SK-N-SH treated with all-trans-retinoic acid at 6 μM for 48 hours (cell line): ENCODE results near the gene INPP4B.

ENCODE experiments used
- ARNTL ChIP-seq: fragments of 450-650 bp; formaldehyde crosslinking; IDR thresholded peaks from 2 replicates; pipeline ENCODE4 v1.5.0; 2020; ENCODE audit warnings: low read depth, mild to moderate bottlenecking, moderate library complexity, borderline replicate concordance
- BACH2 ChIP-seq: fragments of 250-450 bp; sonication (Bioruptor Pico); IDR thresholded peaks from 2 replicates; pipeline ENCODE4 v1.9.0; 2021; ENCODE audit warnings: mild to moderate bottlenecking, borderline replicate concordance
- ESRRG ChIP-seq: fragments of 250-450 bp; sonication (Bioruptor Pico); IDR thresholded peaks from 2 replicates; pipeline ENCODE4 v1.6.1; 2021; ENCODE audit warnings: mild to moderate bottlenecking
- OSR1 ChIP-seq: fragments of 250-450 bp; sonication (Bioruptor Pico); IDR thresholded peaks from 2 replicates; pipeline ENCODE4 v1.8.0; 2022; ENCODE audit warnings: moderate library complexity, mild to moderate bottlenecking, inconsistent platforms
- PPARA ChIP-seq: fragments of 250-450 bp; sonication (Bioruptor Pico); IDR thresholded peaks from 2 replicates; pipeline ENCODE4 v1.5.0; 2020; ENCODE audit warnings: mild to moderate bottlenecking, borderline replicate concordance
- TCF4 ChIP-seq: fragments of 250-450 bp; sonication (Bioruptor Pico); IDR thresholded peaks from 2 replicates; pipeline ENCODE4 v1.8.0; 2021; ENCODE audit warnings: mild to moderate bottlenecking, moderate library complexity, borderline replicate concordance
- ZFP30 ChIP-seq: fragments of 450-650 bp; formaldehyde crosslinking; IDR thresholded peaks from 2 replicates; pipeline ENCODE4 v1.5.0; 2022; ENCODE audit warnings: mild to moderate bottlenecking, moderate library complexity
- ZNF70 ChIP-seq: fragments of 450-650 bp; formaldehyde crosslinking; IDR thresholded peaks from 2 replicates; pipeline ENCODE4 v1.5.0; 2020; ENCODE audit warnings: mild to moderate bottlenecking, moderate library complexity
- TF ChIP-seq, protein P1 (sequence below): fragments of 250-450 bp; sonication (Bioruptor Pico); IDR thresholded peaks from 2 replicates; pipeline ENCODE4 v1.5.1; 2021; ENCODE audit warnings: mild to moderate bottlenecking, moderate library complexity
- TF ChIP-seq, protein P2 (sequence below): fragments of 250-450 bp; sonication (Bioruptor Pico); IDR thresholded peaks from 2 replicates; pipeline ENCODE4 v1.8.0; 2021; ENCODE audit warnings: low read depth, mild to moderate bottlenecking, moderate library complexity, borderline replicate concordance
- TF ChIP-seq, protein P3 (sequence below): fragments of 250-450 bp; sonication (Bioruptor Pico); IDR thresholded peaks from 2 replicates; pipeline ENCODE4 v1.5.0; 2020; ENCODE audit warnings: mild to moderate bottlenecking, moderate library complexity

DNA sequence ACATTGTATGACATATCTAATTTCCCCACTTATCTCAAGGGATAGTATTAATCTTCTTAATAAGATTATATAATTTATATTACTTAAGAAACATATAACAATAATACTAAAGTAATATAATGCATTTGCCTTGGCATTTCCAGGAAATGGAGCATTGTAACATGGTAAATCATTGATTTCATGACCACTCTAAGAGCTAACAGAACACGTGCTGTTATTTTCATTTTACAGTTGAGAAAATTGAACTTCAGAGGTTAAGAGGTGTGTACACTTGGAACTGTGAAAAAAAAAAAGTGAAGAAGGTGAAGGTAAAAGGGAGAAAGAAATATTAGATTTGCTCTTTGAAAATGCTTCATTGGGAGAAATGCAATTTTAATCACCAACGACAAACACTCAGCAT is 687.1 kb downstream of the INPP4B start:
- TF ChIP-seq, protein P1, sequence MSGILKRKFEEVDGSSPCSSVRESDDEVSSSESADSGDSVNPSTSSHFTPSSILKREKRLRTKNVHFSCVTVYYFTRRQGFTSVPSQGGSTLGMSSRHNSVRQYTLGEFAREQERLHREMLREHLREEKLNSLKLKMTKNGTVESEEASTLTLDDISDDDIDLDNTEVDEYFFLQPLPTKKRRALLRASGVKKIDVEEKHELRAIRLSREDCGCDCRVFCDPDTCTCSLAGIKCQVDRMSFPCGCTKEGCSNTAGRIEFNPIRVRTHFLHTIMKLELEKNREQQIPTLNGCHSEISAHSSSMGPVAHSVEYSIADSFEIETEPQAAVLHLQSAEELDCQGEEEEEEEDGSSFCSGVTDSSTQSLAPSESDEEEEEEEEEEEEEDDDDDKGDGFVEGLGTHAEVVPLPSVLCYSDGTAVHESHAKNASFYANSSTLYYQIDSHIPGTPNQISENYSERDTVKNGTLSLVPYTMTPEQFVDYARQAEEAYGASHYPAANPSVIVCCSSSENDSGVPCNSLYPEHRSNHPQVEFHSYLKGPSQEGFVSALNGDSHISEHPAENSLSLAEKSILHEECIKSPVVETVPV (CRISPR knock-in tag), result no peak
- no peak for TF ChIP-seq TCF4 (CRISPR knock-in tag)
- TF ChIP-seq OSR1, result no peak
- TF ChIP-seq, protein P2, sequence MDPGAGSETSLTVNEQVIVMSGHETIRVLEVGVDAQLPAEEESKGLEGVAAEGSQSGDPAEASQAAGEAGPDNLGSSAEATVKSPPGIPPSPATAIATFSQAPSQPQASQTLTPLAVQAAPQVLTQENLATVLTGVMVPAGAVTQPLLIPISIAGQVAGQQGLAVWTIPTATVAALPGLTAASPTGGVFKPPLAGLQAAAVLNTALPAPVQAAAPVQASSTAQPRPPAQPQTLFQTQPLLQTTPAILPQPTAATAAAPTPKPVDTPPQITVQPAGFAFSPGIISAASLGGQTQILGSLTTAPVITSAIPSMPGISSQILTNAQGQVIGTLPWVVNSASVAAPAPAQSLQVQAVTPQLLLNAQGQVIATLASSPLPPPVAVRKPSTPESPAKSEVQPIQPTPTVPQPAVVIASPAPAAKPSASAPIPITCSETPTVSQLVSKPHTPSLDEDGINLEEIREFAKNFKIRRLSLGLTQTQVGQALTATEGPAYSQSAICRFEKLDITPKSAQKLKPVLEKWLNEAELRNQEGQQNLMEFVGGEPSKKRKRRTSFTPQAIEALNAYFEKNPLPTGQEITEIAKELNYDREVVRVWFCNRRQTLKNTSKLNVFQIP (CRISPR knock-in tag), result no peak
- no peak for TF ChIP-seq BACH2 (CRISPR knock-in tag)
- TF ChIP-seq, protein P3, sequence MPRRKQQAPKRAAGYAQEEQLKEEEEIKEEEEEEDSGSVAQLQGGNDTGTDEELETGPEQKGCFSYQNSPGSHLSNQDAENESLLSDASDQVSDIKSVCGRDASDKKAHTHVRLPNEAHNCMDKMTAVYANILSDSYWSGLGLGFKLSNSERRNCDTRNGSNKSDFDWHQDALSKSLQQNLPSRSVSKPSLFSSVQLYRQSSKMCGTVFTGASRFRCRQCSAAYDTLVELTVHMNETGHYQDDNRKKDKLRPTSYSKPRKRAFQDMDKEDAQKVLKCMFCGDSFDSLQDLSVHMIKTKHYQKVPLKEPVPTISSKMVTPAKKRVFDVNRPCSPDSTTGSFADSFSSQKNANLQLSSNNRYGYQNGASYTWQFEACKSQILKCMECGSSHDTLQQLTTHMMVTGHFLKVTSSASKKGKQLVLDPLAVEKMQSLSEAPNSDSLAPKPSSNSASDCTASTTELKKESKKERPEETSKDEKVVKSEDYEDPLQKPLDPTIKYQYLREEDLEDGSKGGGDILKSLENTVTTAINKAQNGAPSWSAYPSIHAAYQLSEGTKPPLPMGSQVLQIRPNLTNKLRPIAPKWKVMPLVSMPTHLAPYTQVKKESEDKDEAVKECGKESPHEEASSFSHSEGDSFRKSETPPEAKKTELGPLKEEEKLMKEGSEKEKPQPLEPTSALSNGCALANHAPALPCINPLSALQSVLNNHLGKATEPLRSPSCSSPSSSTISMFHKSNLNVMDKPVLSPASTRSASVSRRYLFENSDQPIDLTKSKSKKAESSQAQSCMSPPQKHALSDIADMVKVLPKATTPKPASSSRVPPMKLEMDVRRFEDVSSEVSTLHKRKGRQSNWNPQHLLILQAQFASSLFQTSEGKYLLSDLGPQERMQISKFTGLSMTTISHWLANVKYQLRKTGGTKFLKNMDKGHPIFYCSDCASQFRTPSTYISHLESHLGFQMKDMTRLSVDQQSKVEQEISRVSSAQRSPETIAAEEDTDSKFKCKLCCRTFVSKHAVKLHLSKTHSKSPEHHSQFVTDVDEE, result no peak
- no peak for TF ChIP-seq ESRRG
- TF ChIP-seq PPARA (CRISPR knock-in tag), result no peak
- TF ChIP-seq ZNF70 (CRISPR knock-in tag), result no peak
- TF ChIP-seq ZFP30 (CRISPR knock-in tag), result no peak
- TF ChIP-seq ARNTL (CRISPR knock-in tag), result no peak
